Activated effector memory CD4-positive, alpha-beta T cell treated with Interleukin-2 at 50 U/mL for 16 hours (primary cell): ENCODE results near the gene CREB5.

Experiments used
- DNase-seq: peaks from one replicate; pipeline ENCODE4 v3.0.0-alpha.2; 2020

The CREB5 gene

DNA sequence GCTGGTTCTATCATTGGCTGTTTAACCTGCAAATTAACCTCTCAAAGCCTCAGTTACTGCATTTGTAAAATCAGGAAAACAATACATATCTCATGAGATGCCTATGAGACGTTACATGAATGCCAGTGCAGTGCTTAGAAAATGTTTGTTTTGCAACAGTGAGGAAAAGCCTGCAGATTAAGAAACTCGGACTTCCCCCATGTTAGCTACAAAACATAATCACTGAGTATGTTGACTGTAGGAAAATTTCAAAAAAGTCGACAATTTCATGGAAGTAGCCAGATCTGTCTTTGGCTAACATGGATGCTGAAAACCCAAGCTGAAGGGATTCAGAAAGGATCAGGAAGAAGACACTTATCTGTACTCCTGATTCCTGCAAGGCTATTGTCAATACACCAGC lies 424.4 kb downstream of the CREB5 start:
- no peak for DNase-seq

DNA sequence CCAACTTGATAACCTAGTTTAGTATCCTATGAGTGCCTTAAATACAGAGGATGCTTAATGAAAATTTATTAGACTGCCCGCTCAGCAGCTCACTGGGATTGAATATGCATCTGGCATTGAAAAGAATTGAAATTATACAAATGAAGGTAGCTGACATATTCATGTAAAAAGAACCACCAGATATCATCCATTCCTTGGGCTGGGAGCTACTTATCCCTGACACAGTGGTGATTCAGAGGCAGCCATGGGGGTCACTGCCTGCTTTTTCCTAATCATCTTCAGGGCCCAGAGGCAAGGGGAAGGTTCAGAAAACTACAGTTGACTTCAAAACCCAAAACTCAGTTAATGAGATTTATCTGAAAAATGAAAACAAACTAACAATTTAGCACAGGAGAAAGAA lies 424.9 kb downstream of the CREB5 start:
- no peak for DNase-seq

DNA sequence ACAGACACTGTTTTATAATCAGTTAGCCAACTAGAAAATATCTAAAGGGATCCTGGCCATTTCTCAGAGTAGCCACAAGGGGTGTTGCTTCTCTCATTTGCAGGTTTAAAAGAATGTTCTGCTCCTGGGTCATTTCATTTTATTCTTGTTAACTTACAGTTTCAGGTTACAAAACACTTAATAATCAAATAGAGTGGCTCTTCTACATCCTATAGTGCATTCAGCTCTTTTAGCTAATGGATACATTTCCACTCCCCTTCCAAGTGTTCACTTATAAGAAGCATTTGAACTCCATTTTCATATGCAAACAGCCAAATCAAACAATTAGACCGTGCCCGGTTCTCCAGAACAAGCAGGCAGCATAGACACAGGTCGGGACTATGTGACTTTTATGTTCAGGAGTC lies 428.3 kb downstream of the CREB5 start:
- DNase-seq: no peak

DNA sequence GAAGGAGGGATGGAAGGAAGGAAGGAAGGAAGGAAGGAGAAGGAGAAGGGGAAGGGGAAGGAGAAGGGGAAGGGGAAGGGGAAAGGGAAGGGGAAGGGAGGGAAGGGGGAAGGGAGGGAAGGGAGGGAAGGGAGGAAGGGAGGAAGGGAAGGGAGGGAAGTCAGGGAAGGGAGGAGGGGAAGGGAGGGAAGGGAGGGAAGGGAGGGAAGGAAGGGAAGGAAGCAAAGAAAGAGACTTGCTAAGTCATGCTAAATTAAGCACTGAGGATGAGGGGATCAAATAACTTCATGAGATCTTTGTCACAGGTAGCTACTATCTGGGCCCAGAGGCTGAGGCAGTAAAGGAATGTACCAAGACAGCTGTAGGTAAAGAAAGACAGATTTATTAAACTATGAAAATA lies 429.4 kb downstream of the CREB5 start:
- DNase-seq: no peak

- DNase-seq: no peak
These were observed 430.5 kb downstream of the CREB5 start for GRCh38 chr7:28842769-28843295.

DNA sequence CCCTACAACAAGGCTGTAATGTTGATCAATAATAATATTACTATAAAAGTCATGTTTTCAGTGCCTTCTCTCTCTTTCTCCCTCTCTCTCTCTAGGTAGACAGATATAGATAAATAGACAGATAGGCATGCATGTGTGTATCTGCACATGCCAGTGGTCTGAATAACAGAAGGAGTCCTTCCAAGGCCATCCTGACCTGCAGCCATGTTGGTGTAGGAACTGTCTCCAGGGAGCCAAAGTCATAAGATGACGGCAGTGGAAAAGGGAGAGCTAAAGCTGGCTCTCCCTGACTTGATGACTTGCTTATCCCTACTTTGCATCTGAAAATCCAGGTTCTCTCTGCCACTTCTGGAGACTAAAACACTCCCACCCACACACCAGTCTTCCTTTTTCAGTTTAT lies 432.8 kb downstream of the CREB5 start:
- no peak for DNase-seq

GRCh38 chr7:28847176-28847575 lies 434.9 kb downstream of the CREB5 start:
- DNase-seq: no peak

DNA sequence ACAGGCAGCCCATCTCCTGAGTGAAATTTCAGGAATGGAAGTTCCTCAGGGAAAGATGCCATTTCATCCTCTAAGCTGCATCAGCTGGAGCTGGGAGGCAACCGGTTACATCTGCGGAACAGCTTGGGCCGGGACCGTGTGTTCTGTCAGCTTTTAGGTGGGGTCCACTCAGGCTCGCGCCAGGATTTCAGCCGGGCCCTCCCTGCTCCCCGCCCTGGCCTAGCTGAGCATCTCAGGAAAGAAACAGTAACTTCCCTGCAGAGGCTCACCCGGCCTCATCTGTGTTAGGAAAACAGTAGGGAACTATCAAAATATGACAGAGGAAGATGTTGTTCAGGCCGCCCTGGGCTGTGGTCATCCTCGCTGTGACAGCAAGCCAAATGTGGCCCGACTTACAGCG lies 435.4 kb downstream of the CREB5 start:
- DNase-seq: no peak

DNA sequence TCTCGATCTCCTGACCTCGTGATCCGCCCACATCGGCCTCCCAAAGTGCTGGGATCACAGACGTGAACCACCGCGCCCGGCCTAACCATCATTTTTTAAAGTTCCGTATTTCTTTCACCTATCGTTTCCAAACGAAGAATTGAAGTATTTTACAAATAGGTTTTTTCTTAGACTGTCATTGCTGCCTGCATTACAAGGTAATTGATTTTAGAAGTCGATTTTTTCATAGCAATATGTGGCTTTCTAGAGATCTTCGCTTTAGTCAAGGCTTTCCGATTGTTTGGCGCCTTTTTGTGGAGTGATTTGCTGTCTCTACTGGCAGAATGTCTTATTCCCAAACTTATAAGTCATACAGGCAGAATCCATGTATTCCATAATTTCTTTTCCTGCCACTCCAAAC lies 436.6 kb downstream of the CREB5 start:
- no peak for DNase-seq

DNA sequence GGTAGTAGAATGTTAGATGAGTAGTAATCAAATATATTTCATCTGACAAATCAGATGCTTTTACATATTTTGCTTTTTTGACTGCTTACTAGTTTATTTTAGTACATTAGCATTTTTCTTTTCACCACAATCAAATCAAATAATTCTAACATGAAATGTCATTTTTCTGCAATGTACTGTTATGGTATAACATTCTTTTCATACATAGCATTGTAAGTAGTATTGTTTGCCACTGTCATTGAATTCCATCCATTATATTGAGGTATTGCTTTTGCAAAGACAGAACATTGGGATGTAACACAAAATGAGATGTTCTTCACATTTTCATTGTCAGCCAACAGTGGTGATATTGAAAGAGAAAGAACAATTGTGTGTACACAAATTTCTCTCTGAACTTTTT lies 438.4 kb downstream of the CREB5 start:
- DNase-seq: no peak

DNA sequence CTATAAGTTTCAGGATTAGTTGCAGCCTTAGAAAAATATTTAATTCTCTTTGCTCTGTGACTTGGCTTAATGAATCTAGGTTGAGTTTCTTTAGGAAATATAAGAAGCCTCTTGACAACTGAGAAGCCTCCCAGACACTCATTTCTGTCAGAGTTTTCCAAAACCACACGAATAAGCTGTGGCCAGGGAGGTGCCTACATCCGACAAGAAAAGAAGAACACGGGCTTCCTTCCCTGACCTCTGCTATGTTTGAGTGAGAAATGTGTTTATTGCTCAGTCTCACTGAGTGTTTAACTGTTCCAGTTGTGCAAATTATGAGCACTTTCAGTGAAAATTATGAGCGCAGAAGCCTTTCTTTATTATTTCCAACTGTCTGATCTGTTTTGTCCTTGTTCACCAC lies 440.8 kb downstream of the CREB5 start:
- DNase-seq: no peak

DNA sequence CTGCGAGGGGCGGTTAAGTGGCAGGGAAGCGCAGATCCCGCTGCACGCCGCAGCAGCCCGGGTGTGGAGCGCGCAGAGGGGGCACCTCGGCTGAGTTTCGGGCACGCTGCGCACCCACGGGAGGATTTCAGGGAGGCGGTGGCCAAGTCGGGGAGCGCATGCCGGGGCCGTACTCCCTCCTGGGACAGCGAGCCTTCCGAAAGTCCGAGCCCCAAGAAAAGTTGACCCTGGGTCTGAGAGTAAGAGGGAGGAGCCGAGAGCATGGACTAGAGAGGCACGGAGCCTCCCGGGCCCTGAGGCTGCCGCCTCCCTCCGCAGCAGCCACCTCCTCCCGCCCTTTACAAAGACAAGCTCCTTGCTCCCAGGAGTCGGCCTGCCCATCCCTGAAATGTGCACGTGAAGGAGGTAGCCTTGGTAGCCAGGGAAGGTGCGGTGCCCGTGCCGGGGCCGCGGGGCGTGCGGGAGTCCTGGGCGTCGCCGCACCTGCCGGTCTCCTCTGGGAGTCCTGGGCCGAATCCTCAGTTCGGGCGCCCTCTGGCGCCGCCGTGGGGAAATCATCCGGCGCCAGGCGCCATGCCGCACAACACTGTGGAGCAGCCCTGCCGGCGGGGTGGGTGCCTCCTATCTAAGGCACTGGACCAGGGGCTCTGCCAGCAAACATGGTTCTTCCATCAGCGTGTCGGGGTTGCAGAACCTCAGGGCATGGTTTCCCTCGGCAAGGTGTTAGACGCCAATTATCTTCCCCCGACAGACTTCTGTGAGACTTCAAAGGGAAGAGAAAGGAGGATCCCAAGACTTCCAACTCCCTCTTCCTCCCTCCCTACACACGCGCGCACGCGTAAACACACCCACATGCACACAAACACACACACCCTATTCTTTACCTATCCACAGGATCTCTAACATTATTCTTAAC lies 441.8 kb downstream of the CREB5 start:
- peak; percentile 26 for DNase-seq

- no peak for DNase-seq
These were observed 442.4 kb downstream of the CREB5 start for GRCh38 chr7:28854750-28855074.

- no peak for DNase-seq
These were observed 443.4 kb downstream of the CREB5 start for GRCh38 chr7:28855538-28856217.

GRCh38 chr7:28856656-28857055 lies 444.3 kb downstream of the CREB5 start:
- DNase-seq: no peak

DNA sequence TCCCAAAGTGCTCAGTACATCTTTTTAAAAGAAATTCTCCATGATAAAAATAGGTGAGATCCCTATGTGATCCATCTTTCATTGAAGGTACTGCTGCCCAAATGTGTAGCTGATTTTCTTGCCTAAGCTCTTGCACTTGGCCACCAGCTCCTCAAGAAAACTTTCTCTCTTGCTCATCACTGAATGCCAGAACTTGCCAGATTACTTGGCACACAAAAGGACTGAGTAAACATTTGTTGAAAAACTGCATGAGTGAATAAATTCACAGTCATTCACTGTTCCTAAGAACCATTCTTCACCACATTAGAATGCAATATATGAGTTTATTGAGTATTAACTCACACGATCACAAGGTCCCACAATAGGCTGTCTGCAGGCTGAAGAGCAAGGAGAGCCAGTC lies 445.9 kb downstream of the CREB5 start:
- no peak for DNase-seq

GRCh38 chr7:28858895-28859294 lies 446.6 kb downstream of the CREB5 start:
- no peak for DNase-seq

DNA sequence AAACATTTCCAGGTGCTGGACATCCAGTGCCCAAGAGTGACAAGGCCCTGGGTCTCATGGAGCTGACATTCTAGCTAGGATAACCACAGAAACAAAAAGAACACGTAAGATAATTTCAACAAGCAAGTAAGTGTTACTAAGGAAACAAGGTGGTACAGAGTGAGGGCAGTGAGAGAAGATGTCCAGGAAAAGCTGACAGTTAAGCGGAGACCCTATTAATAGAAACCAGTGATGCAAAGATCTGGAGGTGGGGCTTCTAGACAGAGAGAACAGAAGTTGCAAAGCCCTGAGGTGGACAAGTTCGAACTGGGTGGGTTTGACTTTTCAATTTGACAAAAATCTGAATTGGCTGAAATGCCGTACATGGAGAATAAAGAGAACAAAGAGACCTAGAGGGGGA lies 449.5 kb downstream of the CREB5 start:
- DNase-seq: no peak

DNA sequence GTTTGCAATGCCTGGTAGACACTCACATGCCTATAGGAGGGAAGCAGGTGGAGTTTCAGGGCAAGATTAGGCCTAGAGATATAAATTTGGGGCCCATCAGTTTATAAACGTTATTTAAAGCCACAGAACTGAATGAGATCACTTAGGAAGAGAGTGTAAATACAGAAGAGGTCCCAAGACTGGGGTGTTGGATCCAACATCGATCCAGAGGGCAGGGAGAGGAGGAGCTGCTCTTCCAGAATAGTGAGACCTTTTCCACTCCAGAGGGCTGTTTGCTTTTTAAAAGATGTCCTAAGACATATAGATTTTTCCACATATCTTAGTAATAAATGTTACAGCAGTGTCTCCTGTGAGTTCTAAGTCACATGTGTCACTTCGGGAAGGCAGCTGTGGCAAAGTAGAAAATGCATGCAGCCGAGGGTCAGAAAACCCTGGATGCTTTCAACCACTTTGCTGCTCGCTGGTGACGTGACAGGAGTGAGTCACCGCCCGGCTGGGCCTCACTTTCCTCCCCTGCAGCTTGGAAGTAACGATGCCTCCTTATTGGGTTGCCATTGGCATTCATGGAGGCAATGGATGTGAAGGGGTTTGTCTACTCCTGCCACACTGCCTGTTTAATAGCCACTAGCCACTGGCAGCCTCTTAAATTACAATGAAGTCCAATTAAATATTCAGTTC lies 450.4 kb downstream of the CREB5 start:
- no peak for DNase-seq

GRCh38 chr7:28865601-28866144 lies 453.4 kb downstream of the CREB5 start:
- no peak for DNase-seq

- DNase-seq: no peak
These were observed 456.4 kb downstream of the CREB5 start for GRCh38 chr7:28868712-28869111.

GRCh38 chr7:28871077-28871476 lies 458.8 kb downstream of the CREB5 start:
- DNase-seq: no peak

DNA sequence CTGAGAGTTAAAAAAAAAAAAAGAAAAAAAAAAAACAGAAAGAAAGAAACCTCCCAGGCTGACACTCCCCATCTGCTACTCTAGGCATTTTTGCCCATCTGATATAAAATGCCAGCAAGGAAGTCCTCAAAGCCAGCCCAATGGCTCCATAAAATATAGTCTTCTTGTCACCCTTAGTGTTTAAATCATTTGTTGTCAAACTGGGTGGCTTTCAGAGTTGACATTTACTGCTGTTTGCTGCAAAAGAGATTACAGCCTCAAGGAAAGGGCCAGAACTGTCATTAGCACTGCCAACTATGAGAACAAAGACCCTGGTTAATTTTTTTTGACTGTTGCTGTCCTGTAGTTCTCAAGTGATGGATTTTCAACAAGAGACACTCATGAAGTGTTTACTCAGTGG lies 459.3 kb downstream of the CREB5 start:
- DNase-seq: no peak

DNA sequence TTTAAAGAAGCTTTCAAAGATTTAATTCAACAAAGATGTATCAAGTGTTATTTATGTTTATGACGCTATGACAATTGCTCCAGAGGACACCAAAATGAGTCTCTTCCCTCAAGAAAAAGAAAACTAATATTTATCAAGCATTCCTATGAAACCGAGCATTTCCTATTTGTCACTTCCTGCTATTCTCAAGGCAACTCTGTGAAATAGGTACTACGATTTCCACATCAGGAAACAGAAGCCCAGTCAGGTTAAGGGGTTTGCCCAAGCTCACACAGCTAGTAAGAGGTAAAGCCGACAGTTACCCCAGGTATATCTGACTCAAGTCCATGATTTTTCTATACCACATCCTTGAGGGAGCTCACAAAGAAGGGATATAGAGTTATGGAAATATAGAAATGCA lies 459.9 kb downstream of the CREB5 start:
- DNase-seq: no peak
